Stimulated activated CD8-positive, alpha-beta memory T cell treated with anti-CD3 and anti-CD28 coated beads, Interleukin-15, amount 100 ng/mL, for 4 hours (primary cell): ENCODE results near the gene CELF4.

Source experiments
- DNase-seq, 2 donors: peaks; one replicate each; pipeline ENCODE4 v3.0.0-alpha.2; 2020; ENCODE audit warnings: low read depth in 2 of 2

CELF4 gene

DNA sequence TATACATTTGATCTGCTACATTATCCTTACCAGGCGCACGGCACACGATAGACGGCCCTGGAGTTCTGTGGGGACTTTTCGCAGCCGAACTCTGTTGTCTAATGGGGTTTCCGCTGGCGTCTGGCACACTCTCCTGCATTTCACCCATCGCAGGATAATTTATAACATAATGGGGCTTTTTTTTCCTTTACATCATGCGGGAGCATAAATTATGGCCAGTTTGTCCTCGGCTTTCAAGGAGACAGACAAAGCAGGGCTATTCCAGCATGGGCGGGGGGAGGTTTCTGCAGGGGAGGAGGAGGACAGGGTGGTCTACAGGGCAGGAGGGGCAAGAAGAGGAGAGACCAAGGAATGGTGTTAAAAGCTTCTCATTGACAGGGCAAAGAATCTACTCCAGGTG is 279.8 kb downstream of the CELF4 start:
- DNase-seq: no peak

- no peak for DNase-seq
Observed at GRCh38 chr18:37284260-37284659, 281.3 kb downstream of the CELF4 start.

GRCh38 chr18:37282386-37283037 is 283.1 kb downstream of the CELF4 start:
- no peak for DNase-seq

DNA sequence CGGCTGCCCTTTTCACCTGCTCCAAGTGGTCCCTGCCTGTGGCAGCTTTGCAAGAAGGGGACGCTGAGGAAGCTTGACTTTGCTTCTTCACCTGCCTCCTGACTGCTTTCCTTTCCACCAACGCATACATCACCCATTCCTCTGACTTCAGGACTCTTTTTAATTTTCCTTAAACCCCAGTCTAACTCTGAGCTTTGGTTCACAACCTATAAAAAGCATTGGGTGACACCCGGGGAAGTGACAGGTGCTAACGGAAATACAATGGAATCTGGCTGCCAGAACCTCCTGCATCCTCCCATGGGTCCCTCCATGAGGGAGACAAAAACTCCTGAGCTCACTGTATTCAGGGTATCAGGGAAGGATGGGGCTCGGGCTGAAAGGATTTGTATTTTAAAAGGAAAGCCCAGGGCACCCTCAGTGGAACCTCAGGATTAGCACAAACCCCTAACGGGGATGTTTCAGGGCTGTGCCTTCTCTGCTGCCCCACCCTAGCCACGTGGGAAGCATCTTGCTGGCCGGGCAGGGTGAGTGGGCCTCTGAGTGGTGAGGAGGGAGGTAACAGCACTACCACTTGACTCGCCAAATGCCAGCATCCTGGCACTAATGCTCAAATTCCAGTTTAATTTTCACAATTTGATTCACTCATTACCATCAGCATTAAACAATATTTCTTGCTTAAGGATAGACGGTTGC is 284.8 kb downstream of the CELF4 start:
- no peak for DNase-seq

DNA sequence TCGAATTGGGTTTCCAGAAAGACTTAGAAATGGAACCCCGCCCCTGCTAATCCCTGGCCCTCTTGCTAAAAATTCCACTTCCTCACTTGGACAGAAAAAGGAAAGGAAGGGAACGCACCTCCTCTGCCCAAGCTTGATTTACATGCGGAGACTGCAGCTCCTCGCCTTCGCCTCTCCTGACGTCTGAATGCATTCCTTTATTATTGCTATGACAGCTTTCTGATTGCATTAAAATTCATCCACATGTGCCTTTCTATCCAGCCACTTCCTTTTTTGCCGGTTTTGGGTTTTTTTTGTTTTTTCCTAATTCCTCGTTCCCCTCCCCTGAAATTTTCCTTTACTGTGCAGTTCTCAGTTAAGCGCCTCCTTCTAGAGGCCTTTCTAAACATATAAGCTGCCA is 287.8 kb downstream of the CELF4 start:
- DNase-seq: no peak

DNA sequence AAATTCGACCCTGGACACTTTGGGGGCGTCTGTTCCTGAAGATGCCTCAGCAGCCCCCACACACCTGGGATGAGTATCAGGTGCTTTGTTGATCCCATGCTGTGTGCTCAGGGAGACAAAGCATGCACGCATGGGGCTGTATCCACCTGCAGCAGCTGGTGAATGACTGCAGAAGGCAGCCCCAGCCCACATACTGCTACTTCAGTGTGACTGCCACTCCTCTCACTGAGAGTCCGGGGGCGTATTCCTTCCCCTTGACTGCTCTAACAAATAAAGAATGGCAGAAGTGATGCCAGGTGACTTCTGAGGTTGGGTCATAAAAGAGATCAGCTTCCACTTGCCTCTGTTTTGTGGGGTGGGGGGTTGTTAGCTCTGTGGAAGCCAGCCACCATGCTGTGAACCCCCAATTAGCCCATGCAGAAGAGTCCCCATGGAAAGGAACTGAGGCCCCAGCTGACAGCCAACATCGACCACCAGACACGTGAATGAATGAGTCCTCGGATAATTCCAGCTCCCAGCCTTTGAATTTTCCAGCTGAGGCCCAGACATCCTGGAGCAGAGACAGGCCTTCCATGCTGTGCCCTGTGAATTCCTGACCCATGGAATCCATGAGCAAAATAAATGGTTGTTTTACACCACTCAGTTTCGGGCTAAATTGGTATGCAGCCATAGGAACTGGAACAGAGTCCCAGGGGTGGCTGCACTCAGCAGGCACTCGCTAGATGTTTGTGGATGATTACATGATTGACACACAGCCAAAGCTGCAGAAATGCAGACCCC is 289.3 kb downstream of the CELF4 start:
- no peak for DNase-seq

DNA sequence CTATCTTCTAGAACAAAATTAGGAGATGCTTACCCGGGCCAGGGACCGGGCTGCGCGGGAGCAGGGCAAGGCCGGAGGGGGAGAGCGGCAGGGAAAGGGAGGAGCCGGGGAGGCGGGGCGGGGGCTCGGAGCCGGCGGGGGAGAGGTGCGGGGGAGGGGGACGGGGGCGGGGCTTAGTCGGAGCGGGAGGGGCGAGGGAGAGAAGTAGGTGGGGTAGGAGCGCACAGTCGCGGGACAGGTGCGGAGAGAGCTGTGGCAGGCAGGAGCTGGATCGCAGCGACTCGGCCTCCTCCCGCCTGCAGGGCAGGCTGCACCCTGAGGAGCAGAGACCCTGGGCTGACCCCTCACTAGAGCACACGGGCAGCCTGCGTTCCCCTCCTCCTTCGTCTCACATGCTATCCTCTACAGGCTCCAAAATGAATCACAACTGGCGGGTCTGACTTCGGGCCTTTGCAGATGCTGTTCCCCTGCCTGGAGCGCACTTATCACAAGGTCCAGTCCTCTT is 290.3 kb downstream of the CELF4 start:
- no peak for DNase-seq

DNA sequence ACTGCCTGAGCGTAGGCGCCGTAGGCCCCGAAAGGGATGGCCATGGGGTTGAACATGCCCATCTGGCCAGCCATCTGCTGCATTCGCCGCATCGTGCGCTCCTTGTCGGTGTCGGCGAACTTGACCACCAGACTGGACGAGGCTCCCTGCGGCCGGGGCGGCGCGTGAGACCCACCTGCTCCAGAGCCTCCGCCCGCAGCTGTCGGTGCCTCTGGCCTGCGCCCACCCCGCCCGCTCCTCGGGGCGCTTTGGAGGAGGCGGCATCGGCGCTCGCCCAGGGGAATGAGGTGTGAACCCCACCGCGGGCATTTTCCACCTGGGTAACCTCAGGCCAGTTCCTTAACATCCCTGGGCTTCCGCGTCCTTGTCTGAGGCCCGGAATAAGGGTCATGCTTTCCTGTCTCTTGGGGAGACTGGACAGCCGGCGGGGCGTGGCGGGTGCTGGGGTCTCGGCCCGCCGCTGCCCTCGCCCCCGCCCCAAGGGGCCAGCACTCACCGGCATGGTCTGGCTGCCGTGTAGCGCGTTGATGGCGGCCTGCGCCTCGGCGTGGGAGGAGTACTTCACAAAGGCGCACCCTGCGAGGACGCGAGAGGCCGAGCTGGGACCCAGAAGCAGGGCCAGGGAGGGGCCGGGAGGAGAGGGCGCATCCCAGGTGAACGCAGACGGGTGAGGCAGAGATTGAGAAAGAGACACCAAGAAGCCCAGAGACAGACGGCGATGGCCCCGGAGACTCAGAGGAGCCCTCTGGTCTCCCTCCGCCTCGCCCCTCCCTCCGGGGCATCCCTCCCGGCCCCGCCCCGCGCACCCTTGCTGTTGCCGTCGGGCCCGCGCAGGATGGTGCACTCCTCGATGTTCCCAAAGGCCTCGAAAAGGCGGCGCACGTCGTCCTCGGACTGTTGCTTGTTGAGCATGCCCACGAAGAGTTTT is 291.0 kb downstream of the CELF4 start:
- DNase-seq: no peak

- DNase-seq: no peak
Observed at GRCh38 chr18:37272841-37273240, 292.8 kb downstream of the CELF4 start.

- no peak for DNase-seq
Observed at GRCh38 chr18:37272226-37272625, 293.4 kb downstream of the CELF4 start.

GRCh38 chr18:37270666-37271052 is 294.9 kb downstream of the CELF4 start:
- no peak for DNase-seq

- DNase-seq: no peak
Observed at GRCh38 chr18:37270038-37270665, 295.4 kb downstream of the CELF4 start.

GRCh38 chr18:37266290-37266689 is 299.3 kb downstream of the CELF4 start:
- DNase-seq: no peak

DNA sequence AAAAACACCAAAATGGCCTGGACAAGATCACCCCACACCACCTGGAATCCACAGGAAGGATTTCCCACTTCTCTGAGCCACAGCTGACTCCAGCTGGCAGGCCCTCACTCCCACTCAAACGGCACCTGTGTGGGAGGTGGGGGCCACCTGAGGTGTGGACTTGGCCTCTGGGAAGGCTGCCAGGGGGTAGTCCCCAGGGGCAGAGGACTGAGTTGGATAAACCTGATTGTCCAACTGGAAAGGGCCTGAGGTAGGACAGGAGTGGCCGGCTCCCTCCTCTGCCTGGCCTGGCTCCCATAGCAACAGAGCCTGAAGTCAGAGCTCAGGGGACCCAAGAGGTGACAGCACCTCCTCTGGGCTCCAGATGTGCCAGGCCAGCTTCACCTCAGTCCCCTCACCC is 300.2 kb downstream of the CELF4 start:
- DNase-seq: no peak

DNA sequence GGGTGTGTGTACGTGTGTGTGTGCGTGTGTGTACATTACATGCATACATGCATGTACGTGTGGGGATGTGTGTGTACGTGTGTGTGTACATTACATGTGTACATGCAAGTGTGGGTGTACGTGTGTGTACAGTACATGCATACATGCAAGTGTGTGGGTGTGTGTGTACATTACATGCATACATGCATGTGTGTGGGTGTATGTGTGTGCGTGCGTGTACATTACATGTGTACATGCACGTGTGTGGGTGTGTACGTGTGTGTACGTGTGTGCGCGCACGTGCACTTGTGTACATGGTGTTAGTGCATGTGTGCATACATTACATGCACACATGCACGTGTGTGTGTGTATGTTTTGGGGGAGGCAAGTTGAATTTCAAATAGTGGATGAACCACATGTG is 300.6 kb downstream of the CELF4 start:
- no peak for DNase-seq

- no peak for DNase-seq
Observed at GRCh38 chr18:37261988-37262387, 303.6 kb downstream of the CELF4 start.

- DNase-seq: no peak
Observed at GRCh38 chr18:37261246-37261840, 304.3 kb downstream of the CELF4 start.

DNA sequence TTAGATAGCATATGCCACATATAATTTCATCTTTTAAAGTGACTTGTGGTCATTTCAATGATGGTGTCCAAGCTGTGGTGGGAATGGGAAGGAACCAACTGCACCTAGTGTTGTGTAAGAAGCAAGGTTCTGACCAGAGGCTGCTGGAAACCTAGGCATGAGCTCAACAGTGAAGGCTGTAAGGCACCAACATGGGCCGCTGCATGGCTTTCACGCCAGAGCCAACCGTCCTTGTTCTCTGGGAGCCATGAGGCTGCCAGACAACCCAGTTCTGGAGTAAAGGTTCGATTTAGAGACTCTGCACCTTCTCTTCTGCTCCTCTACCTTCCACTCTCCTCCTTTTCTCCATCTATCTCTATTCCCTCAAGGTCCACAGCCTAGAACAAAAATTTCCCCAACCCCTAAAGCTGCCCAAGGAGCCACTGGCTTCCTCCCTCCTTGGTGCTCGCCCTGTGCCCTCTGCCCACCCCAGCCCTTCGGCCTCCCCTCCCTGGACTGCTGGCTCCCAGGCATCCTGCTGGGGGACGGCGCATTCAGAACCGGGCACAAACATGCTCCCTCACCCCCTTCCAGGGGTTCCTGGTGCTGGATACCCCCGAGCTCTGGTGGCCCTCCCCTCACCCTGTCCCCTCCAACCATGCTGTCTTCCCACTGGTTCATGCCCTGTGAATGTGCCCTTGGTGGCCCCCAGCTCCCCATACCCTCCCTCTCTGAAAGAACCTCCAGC is 305.1 kb downstream of the CELF4 start:
- DNase-seq: no peak

DNA sequence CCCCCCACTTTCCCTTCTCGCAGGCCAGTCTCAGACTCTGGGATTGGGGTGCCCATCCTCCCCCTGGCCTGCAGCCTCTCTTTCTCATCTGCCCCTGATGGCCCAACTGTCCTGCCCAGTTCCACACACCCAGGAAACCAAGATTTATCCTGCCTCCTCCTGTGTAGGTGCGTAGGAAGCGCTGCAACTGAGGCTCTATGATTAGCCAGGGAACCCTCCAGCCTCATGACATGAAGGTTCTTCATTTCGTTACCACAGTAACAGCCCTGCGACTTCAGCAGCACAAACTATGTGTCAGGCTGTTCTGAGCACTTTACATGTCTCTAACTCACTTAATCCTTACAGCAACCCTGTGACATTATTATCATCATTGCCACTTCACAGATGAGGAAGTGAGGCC is 305.9 kb downstream of the CELF4 start:
- DNase-seq: no peak

- DNase-seq: no peak
Observed at GRCh38 chr18:37258819-37259218, 306.8 kb downstream of the CELF4 start.
